ENCODE results near the gene SLC22A23. TPM values are rescaled to one million over a fixed set of nuclear protein-coding genes. Genes with fewer than 3 reads are reported as not detected.
A peak's percentile ranks its signal among the peaks of the same experiment; 100 is the strongest.

The SLC22A23 gene
- polyA plus RNA-seq, 10 donors, result 2.8 to 7.8 (median 3.7) TPM

DNA sequence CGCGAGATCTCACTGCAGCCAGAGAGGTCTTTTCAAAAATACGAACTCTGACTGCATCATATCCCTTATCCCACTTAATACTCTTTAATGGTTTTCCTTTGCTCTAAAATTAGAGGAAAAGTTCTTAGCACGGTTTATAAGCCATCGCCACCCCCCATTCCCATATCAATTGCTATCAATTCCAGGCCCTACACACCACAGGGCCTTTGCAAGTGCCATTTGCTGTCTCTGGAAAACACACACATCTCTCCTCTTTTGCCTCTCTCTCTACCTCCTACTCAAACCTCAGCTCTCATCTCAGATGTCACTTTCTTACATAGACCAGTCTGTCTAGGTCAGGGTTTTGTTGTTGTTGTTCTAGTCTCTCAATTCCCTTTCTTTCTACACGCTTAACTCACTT lies 9.8 kb downstream of the SLC22A23 start:
- no peak for DNase-seq

DNA sequence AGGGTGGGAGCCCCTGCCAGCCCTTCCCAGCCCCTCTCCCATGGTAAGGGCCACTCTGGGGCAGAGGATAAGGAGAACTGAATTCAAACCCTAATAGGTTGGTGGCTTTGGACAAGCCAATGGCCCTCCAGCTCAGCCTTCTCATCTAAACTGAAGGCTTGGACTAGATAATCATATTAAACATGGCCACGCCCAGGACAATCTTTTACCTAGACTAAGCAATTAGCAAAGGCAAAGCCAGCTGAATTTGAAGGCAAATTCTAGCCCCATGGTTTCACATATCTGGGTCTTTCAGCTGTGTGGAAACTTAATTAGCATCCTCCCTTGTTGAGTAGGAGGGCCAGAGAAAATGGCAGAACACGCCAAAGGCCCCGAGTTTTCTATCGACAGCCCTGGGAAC lies 10.7 kb downstream of the SLC22A23 start:
- DNase-seq, result no peak

DNA sequence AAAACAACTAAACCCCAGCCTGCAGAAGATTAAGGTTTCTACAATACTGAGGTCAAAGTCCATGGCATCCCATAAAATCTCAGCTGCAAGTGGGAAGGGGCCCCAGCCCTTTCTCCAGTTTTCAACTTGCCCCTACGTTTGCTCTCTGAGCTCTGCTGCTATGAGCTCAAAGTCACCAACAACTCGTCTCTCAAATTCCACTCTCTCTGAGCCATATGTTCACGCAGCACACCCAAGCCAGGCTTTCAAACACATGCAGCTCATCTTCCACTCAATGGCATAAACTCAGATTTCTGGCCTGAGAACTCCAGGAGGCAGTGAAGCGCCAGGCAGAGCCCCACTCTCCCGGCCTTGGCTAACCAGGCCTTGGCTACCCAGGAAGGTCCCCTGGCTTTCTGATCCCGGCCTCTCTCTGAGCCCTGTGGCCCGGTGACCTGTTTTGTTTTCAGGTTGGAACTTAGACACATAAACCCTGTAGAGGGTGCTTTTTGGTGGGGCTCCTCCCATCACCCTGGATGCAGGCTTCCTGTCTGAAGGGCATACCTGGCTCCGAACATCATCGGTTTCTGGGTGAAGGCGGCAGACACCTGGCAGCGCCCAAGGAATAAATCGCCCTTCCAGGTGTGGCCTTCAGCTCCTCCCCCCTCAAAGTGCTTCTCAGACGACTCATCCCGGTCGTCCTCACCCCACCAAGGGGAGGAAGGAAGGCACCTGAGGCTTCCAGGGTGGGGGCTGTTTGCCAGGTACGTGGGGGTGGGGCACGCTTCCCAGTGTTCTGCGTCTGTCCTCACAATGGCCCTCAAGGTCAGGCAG lies 12.4 kb downstream of the SLC22A23 start:
- DNase-seq, result no peak

DNA sequence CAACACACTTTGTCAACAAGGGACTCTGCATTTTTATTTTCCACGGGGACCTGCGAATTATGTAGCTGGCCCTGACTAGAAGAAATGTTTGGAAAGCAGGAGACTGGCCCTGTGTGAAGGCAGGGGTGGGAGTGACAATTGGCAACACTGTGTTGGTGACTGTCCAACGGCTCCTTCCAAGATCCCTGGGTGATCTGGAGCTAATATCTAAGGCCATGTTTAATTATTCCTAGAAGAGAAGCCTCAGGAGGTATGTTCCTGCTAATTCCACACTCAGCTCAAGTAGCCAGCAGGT lies 13.7 kb downstream of the SLC22A23 start:
- no peak for DNase-seq

DNA sequence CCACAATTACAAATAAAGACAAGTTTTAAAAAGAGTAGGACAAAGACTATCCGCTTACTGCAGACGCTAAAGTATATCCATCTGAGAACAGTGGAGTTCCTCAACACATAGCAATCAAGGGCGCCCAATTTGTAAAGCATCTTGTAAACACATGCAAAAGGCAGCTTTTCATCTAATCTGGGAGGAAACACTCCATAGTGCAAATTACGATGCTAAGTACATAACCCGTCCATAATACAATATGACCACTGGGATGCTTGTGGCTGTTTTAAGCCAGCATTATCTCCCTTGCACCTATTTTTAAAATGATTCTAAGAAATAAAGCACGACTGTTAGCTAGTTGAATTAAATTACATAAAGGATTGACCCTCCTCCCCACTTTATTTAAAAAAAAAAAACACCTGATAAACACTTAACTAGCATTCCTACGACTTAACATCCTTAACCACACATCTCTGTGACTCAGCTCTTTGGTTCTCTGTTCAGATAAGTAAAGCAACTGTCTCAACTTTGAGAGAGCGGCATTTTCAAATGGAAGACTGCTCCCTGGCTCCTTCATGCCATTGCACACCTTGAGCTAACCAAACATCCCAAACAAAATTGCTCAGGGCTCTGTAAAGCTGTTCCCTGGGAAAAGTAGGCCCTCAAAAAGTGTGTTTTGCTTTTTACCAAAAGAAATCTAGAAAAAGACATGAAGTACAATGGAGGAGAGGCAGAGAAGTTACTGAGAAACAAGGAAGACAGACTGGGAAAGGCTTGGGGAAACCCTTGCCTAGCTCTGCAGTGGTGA lies 14.2 kb downstream of the SLC22A23 start:
- DNase-seq, result no peak

DNA sequence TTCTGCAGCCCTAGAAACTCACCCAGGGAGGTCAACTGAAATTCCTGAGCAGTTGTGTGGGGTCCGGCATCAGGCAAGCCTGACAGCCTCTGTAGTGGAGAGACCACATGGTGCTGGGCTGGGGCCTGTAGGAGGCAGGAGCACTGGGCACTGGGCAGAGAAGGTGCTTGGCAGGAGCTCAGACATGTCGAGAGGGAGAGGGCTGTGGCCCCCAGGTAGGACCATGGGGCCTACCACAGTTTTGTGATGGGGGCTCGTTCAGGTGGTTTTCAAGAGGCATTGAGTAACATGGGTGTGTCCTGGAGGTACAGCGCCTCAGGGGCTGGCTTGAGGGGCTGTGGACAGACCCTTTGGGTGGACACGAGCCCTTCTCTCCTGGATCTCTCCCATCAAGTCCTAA lies 15.9 kb downstream of the SLC22A23 start:
- no peak for DNase-seq

DNA sequence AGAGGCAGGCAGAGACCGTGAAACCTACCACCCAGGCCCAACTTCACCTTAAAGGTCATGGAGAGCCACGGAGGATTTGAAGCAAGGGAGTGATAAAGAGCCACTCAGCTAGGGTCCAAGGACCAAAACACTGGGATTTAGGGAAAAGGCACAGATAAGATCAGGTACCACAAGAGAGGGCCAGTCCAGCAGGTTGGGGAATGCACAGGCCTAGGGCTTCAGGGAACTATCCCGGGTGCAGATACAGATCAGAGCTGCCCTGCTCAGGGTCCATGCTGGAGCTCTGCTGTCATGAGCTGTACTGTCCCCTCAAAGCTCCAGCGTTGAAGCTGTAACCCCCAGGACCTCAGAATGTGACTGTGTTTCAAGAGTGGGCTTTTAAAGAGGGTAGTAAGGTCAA lies 16.9 kb downstream of the SLC22A23 start:
- no peak for DNase-seq

DNA sequence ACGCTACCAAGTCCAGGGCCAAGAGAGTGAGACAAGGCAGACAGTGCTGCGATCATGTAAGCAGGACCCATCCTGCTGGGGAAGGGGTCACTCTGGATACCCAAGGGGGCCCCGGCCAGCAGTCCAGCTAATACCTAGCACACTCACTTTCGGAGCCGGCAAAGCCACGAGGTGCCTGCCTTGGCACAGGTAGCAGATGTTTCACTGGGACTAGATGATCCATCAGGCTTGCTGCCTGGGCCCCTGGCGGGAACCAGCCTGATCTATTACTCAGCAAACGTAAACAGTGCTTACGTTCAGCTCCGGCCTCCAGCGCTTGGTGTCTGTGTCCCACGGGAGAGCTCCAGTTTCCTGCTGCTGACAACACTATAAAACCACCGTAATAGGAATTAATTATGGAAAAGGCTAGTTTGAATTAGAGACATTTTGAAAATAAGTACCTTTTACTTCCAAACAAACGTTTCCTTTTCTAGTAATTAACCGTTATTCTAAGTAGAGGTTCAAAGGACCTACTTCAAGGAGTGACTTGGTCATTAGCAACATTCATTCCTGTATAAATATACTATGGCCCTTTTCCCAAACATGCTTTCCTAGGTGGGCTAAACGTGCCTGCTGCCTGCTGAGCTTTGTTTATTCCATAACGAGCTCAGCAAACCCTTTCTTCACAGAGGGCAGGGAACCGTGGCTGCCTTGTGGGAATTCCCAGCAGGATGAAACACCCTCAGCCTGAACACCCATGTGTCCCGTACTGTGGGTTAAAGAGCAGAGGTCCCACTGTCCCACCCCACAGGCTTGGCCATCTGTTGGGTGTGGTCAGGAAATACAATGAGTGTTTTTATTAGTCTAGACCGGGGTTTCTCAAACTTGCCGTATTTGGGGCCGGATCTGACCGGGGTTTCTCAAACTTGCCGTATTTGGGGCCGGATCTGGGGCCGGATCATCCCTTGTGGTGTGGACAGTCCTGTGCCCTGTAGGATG lies 18.4 kb downstream of the SLC22A23 start:
- peak in 2 of 3 donors; percentile 60 to 72 for DNase-seq

DNA sequence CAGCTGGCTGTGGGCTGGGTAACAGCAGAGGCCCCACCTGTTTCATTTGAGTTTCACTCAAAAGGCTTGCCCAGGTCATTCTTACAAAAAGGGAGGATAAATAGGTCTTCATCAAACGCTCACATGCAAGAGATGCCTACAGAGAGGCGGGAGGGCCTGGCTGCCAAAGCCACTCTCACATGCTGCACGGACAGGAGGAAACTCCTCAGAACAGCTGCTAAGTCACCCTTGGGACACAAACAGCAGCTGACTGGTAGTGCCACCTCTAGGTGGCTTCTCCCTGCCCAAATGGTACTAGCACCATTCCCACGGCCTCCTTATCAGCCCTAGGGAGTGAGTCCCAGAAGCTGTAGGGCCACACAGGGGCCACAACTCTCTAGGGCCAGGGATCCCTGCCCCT lies 23.8 kb downstream of the SLC22A23 start:
- DNase-seq, result no peak

DNA sequence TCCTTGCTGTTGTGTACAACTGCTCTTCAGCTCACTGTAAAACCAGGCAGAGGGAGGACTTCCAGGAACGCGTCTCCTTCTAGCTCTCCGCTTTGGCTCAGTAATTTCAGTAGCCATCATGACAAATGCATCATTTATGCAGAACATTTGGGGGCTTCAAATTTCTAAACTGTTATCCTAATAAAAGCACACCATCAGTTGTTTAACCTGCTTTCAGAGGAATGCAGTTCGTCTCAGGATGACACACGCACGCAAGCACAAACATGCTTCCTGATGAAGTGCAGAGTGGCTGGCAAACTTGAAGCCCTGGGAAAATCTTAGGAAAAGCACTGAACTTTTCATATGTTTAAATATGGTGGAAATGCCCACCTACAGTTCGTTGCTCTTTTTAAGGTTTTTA lies 24.4 kb downstream of the SLC22A23 start:
- no peak for DNase-seq

DNA sequence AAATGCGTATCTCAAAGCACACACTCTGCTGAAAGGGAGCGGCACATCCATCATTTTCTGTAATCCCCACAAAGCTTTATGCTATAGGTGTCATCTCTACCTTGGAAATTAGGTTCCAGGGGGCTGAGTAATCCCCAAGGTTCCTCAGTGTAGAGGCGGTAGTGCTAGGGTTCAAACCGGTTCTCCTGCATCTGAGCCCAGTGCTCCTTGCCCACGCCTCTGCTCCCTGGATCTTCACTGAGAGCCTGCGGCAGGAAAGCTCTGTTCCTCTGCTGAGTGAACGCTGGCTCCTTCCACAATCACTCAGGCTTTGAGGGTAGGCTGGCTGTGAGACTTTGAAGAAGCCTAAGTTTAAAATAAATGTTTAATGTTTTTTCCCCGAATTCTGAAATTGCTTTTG lies 24.9 kb downstream of the SLC22A23 start:
- no peak for DNase-seq

DNA sequence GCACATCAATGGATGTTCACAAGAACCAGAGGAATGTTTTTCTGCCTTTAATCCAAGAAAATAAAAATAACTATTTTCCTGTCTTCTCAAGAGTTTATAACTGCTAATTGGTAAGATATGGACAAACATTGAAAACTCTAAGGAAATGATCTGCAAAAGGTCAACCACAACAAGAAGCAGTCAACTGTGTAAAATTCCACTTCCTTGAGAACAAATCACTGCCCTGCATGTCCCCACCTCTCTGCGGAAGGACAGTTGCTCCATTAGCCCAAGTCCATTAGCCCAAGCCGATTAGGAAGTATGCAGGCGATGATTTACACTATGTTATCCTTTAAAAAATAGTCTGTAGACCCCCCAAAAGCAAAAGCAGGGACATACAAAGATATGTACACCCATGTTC lies 27.6 kb downstream of the SLC22A23 start:
- no peak for DNase-seq

DNA sequence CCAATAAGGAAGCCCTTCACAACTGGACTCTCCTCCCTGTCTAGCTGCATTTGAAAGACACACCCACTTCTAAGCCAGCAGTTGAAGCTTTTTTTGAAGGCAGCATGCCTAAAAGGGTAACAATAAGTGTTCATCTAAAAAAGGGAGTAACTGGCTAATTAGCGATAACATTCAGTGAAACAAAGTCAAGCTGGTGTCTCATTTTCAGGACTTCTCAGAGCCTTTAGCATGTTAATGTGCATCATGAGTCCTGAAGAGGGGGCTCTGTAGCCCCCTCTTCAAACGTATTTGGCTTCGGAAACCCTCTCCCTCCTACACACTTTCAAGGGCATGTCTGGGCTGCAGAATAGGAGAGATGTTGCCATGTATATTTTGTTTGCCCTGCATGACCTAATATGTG lies 28.1 kb downstream of the SLC22A23 start:
- no peak for DNase-seq

DNA sequence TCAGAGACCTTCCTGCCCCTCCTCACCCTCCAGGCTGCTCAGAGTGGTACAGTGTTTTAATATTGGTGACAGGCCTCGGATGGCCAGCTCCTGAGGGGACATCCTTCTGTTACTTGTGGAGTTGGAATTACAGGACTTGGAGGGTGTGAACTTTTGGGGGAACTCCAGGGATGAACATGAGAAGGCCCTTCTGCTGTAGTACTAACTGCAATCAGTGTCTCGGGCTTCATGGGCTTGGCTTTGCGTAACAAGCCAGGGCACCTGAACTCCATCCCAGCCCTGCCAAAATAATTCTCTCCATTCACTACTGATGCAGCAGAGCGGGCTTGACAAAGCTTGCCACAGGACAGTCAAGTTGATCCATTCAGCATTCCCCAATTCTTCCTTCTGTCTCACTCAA lies 28.6 kb downstream of the SLC22A23 start:
- DNase-seq, result no peak

DNA sequence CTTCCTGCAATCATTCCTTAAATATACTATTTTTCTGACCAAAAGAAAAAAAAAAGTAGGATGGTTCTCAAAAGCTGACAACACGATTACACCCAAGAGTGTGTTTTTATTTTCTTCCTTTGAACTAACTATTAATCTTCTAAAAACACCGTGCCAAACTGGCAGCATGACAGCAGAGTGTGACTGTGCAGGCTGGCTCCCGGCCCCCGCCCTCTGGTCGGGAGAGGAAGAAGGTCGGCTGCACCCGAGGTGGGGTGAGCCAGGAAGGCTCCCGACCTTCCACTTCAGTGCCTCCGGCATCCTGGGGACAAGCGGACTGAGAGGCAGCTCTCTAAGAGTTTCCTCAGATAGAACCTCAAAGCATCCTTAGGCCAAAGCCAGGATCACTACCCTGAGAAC lies 29.2 kb downstream of the SLC22A23 start:
- peak in 1 of 3 donors; percentile 22 for DNase-seq

DNA sequence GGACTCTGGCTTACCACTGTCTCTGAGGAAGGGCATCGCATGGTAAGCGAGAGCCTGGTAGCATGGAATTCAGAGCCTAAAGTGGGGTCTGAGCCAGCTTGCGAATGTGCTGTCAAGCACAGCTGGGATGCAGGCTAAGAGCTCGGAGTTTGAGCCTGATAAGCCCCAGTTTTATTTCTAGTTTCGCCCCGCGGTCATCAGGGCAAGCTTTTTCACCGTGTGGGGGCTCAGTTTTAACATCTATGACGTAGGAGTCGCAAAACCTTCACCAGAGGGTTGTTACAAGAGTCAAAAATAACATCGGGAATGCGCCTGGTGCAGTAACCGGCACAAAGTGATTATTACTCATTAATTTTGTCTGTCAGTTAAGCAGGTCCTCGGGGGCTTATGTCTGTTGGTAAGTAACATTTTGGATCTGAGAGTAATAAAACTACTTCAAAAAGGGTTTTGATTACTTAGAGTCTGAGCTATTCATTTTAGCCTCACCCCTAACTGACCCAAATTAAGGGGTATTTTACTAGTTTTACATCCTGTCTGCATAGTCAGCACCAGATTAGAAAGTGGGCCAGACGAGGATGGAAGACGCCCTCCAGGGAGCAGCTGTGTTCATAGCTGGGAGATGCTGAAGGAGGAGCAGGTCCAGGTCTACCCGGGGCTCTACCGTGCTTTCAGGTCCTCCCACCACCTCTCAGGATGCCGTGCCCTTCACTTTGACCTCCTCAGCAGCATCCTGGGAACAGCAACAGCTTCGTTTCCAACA lies 29.7 kb downstream of the SLC22A23 start:
- no peak for DNase-seq

DNA sequence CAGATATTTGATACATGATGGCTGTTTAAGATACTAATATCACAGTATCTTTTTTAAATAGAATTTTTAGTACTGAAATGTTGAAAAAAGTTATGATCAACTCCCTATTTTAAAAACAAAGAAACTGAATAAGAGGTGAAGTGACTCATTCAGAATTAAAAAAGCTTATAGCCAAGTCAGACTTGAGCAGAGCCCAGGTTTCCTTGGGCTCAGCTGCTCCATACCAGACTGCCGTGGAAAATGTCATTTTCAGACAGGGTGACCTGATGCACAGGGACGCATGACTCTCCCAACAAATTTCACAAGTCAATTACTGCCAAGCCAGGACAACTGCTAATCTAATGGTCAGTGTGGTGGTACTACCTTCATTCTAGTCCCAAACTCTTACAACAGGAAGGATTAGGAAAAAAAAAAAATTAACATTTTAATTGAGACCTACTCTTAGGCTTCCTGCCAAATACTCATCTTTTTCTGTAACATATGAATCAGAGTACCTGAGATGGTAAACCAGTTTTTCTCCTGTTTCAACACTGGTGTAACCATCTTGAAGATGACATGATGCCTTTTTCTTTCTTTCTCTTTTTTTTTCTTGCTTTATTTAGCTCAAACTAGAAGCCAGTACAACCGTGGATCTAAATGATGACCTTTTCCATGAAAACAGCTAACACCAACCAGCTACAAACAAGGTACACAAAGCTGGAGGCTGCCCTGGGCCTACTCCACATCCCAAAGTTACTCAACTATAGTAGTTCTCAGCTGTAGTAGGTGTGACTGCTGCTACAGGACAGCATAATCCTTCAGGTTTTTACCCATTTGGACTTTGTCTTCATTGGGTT lies 30.5 kb downstream of the SLC22A23 start:
- no peak for DNase-seq

DNA sequence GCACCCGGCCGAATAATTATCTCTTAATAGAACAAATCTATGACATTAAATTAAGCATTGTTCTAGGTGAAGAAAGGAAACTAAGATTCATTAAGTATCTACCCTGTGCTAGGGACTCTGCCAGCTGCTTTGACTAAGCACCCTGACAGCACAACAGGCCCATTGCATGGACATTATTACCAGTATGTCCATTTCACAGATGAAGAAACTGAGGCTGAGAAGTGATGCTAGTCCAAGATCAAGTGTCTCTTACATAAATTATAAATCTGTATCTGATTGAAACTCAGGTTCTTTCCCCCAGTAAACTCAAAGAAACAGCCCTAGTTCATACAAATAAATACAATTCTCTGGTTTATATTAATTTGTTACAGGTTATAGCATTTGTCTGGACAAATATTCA lies 31.3 kb downstream of the SLC22A23 start:
- DNase-seq, result no peak

DNA sequence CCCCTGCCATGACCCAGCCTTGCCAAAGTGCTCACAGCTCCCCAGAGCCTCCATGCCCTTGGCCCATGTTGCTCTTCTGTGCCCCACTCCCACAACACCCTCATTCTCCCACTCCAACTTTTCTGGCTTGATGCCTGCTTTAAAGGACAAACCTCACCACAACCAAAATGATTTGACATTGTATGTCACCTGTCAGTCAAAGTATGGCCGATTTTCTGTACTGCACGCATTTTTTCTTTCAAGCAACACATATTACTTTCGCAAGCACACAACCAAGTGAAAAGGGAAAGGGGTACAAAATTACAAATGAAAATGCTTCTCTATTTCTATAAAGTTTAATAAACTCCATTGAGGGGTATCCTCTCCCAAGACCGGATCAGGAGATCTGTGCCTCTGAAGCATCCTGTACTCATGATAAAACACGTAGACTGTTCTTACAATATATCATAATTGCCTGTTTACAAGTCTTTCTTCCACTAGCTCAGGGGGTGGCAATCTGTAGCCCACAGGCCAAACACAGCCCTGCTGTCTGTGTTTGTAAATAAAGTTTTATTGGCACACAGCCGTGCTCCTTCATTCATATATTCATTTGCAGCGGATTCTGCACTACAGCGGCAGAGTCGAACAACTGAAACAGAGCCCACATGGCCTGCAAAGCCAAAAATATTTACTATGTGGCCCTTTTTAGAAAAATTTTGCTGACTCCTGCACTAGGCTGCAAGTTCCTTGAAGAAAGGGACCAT lies 32.5 kb downstream of the SLC22A23 start:
- no peak for DNase-seq
